HuH-7.5 (cell line): ENCODE data around the gene MED17.
"Not testable (repeated sequence)": the region's sequence is repeated elsewhere in the genome, so short reads cannot be mapped to it uniquely, and the experiment has no call there.

Experiments
- DNase-seq: peaks from one replicate; pipeline ENCODE4 v3.0.0; 2011; ENCODE audit warnings: low spot score

The MED17 gene

DNA sequence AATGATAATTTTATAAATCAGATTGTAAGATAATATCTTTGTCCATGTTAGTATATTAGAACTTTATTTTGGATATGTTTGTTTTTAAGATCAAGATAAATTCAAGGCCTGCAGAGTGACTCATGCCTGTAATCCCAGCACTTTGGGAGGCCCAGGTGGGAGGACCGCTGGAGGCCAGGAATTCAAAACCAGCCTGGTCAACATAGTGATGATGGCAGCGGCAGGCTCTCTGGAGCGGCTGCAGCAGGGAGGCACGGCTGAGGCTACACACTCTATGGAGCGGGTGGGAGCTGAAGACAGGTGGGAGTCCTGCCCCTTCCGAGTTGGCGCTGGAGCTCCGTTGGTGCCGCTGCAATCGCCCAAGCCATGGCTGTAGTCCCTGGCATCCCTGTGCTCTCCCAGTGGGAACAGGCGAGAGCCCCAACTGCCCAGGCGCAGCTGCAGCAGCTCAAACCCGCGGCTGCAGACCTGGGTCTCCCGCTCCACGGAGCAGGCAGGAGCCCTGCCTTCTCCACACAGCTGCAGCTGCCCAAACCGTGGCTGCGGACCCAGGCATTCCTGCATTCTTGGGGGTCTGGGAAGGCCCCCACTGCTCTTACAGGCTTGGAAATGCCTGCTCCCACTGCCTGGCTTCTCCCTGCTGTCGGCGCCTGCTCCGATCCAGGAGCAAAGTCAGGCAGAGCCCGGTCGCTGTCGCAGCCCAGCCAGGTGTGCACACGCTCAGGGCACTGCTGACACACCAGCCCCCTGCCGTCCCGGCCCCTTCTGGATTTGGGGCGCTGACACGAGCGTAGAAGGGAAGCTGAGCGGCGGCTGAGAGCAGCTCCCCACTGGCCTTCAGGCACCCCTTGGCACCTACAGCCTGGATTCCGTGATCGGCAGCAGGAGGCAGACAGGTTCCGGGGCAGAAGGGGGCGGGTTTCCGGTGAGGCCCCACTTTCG is 25.9 kb upstream of the MED17 start:
- no peak for DNase-seq

DNA sequence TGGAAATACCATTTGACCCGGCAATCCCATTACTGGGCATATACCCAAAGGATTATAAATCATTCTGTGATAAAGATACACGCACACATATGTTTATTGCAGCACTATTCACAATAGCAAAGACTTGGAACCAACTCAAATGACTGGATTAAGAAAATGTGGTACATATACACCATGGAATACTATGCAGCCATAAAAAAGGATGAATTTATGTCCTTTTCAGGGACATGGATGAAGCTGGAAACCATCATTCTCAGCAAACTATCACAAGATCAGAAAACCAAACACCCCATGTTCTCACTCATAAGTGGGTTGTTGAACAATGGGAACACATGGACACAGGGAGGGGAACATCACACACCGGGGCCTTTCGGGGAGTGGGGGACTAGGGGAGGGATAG is 25.0 kb upstream of the MED17 start:
- not testable (repeated sequence) for DNase-seq

DNA sequence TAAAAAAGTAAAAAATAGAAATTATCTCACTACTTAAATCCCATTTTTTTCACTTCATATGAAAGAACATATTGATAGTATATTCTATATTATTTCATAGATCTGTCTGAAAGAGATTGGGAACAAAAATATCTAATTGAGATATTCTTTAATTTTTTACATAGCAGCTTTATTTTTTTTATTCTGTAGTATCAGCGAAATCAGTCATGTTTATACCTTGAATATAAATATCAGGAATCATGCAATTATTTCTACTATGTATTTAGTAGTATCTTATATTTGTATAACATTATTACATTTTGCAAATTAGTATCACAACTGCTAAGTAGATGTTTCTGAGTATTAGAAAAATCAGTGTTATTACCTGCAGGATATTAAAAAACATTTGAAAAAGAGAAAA is 22.2 kb upstream of the MED17 start:
- DNase-seq, result no peak

DNA sequence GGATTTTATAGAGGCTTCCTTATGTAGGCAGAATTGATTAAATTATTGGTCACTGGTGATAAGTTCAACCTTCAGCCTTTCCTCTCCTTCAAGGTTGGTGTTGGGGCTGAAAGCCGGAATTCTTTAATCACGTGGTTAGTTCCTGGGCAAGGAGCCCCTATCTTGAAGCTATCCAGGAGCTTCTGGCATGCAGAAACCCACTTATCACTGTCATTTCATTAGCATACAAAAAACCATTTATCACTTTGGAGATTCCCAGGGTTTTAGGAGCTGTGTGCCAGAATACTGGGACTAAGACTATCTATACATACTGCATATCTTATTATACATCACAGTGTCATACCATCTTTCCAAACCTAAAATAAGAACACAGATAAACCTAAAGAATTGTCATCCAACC is 18.5 kb upstream of the MED17 start:
- no peak for DNase-seq

DNA sequence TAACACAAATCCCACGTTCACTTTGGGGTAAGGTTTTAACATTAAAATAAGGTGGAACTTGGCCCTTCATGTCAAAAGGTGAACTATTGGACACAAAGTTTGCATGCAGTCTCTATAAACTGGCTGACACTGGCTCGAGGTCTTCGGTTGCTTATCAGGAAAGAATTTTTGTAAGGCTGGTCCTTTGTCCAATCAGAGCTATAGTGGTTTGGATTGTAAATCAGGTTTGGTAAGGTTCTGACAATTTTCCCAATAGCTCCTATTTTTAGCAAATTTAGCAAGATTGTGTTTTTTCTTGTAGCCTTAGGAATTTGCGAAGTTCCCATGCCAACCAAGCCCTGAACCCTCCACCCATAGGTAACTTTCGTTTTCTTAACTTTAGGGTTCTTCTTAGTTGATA is 17.6 kb upstream of the MED17 start:
- no peak for DNase-seq

DNA sequence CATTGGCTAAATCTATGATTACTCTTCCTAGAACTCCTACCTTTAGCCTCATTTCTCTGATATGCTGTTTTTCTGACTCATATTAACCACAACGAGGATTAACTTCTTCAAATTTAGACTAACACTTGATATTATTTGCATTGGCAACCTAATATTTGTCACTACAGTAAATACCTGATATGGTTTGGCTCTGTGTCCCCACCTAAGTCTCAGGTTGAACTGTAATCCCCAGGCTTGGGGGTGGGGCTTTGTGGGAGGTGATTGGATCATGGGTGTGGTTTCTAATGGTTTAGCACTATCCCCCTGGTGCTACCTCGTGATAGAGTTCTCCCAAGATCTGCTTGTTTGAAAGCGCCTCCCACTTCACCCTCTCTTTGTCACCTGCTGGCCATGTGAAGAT is 17.1 kb upstream of the MED17 start:
- no peak for DNase-seq

DNA sequence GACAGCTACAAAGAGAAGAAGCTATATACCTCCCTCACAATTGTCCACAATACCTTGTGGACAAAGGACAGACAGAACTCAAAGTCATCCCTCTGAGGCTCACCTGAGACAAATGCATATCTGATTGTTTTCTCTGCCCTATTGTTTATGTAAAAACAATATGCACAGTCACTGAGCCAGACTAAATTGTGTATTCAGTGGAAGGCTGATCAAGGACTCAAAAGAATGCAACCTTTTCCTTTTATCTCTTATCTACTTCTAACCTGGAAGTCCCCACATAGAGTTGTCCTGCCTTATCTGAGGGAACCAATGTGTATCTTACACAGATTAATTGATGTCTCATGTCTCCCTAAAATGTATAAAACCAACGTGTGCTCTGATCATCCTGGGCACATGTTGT is 13.9 kb upstream of the MED17 start:
- no peak for DNase-seq

DNA sequence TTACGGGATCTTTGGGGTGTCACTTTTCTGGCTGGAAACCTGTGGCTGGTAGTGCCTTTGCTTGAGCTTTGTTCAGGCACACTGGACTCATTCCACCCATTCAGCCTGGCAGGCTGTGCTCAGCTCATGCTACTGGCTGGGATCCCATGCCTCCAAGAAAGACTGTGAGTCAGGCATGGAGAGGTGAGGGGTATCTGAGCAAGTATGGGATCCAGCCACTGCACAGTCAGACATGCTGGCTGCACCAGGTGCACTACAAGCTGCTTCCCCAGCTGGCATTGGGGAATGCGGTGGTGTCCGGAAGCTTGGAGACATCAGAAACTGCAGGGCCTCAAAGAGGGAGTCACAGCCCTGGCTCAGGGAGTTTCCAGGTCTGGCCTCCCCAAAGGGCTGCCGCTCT is 12.0 kb upstream of the MED17 start:
- DNase-seq, result no peak

DNA sequence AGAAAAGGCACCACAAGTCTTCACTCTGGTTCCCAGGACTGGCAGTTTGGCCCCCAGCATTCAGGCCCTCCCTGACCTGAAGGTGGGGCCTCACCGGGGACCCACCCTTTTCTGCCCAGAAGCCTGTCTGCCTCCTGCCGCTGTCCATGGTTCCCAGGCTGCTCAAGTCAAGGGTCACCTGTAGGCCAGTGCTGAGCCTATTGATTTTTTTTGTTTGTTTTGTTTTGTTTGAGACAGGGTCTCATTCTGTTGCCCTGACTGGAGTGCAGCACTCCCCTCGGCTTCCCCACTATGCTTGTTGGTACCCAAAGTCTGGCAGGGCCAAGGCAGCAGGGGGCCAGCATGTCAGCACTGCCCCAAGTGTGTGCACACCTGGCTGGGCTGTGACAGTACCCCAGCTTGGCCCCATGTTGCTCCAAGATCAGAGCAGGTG is 11.0 kb upstream of the MED17 start:
- no peak for DNase-seq

DNA sequence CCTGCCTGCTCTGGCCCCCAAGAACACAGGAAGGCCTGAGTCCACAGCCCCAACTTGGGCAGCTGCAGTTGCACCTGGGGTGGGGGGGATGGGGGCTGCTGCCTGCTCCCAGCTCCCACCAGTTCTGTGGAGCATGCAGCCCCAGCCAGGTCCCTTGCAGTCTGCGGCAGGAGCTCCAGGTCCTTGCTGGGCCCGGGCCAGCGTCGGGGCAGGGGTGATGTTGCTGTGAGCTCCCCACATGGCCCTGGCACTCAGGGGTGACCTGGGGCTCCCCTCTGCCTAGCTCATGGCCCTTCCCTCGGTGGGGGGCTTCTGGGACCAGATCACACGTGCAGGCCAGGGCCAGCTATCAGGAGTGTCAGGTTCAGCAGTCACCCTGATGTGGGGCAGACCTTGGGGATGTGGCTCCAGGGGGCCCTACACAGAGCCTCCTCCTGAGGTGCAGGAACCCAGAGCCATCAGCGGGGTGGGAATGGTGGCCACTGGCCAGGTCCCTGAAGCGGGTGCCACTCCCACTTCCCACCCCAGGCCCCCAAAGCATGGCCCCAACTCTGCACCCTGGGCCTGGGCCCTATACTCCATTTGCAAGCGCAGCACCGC is 10.4 kb upstream of the MED17 start:
- DNase-seq, result no peak

DNA sequence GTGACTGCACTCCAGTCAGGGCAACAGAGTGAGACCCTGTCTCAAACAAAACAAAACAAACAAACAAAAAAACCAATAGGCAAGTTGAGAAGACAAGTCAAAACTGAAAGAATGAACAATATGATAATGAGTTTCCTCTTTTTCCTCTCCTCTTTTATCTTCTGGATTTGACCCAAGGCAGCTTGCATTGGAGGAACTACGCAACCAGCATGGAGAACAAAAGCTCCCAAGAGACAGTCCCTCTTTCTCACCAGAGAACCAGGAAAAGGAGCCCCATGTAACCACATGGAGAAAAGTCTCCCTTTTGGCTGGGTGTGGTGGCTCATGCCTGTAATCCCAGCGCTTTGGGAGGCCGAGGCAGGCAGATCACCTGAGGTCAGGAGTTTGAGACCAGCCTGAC is 9.5 kb upstream of the MED17 start:
- not testable (repeated sequence) for DNase-seq

DNA sequence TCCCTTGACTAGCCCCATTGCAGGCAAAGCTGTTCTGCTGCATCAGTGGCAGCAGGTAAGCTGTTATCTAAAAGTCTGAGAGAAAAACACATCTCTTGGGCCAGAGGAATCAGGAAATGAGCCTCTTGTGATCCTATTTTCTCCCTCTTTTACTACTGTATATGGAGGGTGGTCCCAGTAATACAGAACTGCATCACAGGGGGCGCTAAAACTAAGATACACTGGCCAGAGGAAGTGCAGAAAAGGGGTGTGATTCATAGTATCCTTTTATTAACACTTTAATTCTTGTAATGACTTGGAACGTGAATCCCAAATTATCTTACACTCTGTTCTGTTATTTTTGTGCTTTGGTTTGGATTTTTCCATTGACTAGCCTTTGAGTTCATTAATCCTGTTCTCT is 8.8 kb upstream of the MED17 start:
- DNase-seq, result no peak

DNA sequence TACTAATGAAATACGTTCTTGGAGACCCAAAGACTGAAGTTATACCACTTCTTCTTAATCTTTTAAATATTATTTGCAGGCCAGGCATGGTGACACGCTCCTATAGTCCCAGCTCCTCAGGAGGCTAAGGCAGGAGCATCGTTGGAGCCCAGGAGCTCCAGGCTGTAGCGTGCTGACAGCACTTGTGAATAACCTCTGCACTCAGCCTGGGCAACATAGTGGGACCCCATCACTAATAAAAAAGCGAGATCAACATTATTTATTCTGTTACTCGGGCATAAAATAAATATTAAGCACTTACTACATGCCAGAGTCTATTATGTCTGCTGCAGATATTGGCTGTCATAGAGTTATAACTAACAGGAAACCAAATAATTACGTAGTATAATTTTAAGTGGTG is 720 bp upstream of the MED17 start:
- DNase-seq, result no peak

DNA sequence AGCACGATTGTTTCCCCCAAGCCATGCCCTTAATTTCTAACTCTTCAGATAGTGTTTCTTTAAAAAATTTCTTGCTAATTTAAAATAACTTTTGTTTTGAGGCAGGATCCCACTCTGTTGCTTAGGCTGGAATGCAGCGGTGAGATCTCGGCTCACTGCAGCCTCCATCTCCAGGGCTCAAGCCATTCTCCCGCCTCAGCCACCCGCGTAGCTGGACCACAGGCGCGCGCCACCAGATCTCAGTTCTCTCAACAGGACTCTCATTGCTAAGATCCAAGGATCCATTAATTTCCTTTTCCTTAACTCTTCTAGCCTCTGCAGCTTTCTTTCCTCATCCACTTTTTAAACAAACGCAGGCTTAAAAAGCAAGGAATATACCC is 327 bp upstream of the MED17 start:
- DNase-seq, result no peak

DNA sequence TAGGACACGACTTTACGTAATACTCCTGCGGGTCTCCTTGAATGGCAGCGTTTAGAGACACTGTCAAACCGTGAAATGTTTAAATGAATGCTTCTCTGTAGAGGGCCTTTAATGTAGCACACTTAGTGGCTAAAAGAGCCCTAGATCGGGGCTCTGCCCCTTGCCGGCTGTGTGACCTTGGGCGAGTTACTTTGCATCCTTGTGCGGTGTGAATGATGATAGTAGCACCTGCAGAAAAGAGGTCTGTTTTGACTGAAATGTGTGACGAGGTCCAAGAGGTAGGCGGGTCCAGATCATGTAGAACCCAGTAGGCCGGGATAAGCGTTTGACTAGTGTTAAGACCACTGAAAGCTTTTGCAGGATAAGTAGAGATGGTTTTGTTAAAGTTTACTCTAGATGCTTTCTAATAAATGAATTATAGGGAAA is 866 bp downstream of the MED17 start:
- no peak for DNase-seq

DNA sequence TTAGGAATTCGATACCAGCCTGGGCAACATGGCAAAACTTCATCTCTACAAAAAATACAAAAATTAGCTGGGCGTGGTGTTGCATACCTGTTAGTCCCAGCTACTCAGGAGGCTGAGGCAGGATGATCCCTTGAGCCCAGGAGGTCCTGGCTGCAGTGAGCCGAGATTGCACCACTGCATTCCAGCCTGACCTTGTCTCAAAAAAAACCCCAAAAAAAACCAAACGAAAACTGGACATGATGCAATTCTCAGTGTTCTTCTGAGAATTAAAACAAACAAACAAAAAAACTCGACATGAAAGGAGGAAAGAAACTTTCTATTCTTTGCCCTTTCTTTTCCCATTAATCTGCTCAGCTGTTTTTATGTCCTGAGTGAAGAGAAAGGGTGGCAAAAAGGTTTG is 7.4 kb downstream of the MED17 start:
- DNase-seq, result no peak

DNA sequence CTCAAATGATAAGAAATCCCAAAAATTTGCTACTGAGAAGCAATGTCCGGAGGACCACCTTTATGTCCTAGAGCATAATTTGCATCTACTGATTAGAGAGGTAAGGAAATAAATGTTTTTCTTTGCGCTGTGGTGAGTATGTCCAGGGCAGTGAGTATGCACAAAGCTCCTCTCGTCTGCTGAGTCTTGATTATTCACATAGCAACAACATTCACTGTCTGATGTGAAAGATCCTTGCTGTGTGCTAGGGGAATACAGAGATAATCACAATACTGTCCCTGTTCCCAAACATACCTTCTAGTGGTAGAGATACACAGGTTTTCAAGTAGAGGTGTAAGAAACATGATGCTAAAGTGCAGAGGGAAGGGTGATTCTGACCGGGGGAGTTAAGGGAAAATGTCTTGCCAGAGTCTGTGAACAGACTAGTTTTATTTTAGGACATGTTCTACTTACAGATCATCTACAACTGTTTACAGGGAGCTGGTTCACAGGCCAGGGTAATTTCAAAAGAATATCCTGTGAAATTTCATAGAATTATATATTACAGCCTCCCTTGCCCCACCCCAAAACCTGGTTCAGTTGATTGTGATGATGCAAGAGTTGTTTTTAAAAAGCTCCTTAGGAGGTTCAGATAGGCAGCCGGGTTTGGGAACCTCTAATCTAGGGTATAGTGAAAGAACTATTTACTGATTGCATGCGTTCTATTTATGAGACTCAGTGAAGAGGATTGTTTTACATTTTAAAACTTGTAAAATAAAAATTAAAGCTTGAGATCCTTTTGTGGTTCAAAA is 12.6 kb downstream of the MED17 start:
- DNase-seq, result no peak

DNA sequence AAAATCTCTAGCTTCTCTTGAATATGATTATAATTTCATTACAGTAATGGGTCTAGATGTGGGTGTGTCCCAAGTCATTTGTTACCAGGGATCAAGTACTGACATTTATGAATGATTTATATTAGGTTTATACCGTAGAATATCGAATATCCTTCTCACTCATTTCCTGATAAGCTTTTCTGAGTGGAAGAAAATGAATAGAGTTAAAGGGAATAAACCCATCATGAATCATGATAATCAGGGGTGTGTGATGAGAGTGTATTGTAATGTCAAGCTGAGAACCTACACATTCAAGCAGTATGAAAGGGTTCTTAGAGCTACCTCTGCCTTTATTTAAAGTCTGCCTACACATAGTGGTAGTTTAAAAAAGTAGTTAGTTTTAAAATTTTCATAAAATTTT is 17.3 kb downstream of the MED17 start:
- no peak for DNase-seq

DNA sequence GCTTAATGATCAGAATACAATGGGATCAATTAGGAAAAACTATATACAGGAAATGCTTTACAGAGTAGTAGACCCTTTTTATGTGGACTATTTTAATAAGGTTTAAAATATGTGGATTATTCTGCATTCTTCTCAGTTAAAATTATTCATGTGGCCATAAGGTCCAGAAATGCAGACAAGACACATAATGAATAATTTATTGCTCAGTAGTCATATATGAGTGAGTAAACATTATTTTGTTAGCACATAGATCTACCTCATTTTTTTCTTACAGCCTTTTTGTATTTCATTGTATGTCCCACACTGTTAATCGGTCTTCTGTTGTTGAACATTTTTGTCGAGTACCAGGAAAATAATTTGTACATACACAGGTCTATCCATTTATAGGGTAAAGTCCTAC is 20.8 kb downstream of the MED17 start:
- DNase-seq, result no peak

DNA sequence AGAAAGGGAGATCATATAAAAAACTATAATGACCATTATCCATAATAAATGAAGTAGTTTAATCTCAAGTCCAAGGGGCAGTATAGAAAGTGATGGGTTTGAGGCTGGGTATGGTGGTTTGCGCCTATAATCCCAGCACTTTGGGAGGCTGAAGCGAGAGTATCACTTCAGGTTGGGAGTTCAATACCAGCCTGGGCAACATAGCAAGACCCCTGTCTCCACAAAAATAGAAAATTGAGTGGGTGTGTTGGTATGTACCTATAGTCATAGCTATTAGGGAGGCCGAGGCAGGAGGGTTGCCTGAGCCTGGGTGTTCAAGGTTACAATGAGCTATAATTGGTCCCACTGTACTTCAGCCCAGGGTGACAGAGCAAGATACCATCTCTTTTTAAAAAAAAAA is 23.9 kb downstream of the MED17 start:
- DNase-seq, result no peak

DNA sequence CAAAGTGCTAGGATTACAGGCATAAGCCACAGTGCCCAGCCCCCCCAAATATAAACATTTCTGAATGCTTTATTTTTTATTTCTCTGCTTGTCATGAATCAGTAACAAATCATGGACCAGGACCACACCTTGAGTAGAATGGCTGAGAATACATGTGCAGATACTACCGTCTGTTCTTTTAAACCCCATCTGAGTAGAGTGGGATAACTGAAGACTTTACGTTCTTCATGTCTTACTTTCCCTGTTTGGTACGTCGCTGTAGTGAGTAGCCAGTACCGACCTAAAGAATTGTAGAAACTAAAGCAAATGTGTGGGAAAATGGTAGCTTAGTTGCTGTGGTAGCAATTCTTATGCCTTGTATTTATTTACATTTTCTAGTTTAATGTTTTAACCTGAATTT is 29.9 kb downstream of the MED17 start:
- no peak for DNase-seq

DNA sequence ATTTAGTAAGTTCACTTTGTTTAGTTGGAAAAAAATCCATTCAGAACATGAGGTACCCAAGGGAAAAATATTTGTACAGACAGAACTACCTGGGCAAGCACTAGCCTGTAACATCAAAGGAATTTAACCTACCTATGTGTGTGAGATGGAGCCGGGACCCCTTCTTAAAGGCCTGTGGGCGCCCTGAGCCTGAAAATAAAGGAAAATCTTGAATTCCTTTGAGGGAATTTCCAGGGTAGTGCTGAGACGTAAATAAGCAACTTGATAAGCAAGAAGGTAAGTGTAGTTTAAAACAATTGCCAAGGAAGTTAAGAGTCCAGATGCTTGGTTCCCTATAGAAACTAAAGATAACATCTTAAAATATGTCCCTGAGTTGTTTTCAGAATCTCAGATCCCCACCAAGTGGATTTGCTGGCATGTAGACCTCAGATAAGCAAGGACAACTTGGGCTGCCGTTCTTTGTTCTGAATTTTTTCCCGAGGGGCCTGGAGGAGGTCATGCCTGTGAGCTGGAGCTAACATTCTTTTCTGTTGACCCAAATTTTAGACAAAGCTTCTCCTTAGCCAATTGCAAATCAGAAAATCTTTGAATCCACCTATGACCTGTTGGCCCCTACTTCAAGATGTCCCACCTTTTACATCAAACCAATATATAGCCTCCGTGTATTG is 31.0 kb downstream of the MED17 start:
- no peak for DNase-seq
